ENCODE data around the gene SKI.

GRCh38 chr1:2252423-2252822, 24.3 kb downstream of the SKI start:
- TF ChIP-seq CTCF (IDR thresholded peaks at IDR 0.05; ENCODE audit: low read length) = no peak
- TF ChIP-seq EZH2 (optimal IDR thresholded peaks at IDR 0.05; ENCODE audit: low read depth, low read length) = no peak

Measured in MM.1S (cell line).